NOMO-1 (cell line): ENCODE results near the gene STRN3.
A peak's percentile ranks its signal among the peaks of the same experiment; 100 is the strongest.
"Not testable (repeated sequence)": the region's sequence is repeated elsewhere in the genome, so short reads cannot be mapped to it uniquely, and the experiment has no call there.

Experiments used
- DNase-seq, 2 experiments: peaks; one replicate each; lab custom pipeline; 2025; ENCODE audit not compliant: unreplicated experiment in 2 of 2; lab: John Stamatoyannopoulos, UW

Gene STRN3

GRCh38 chr14:31004007-31004406 lies 22.2 kb downstream of the STRN3 start:
- DNase-seq = not testable (repeated sequence)

- no peak for DNase-seq
Observed at GRCh38 chr14:31003284-31003683, 22.9 kb downstream of the STRN3 start.

GRCh38 chr14:31001339-31001658 lies 24.9 kb downstream of the STRN3 start:
- DNase-seq = no peak

GRCh38 chr14:31000629-31001338 lies 25.4 kb downstream of the STRN3 start:
- no peak for DNase-seq

- DNase-seq = no peak
Observed at GRCh38 chr14:30999038-30999773, 27.0 kb downstream of the STRN3 start.

GRCh38 chr14:30998100-30998706 lies 28.0 kb downstream of the STRN3 start:
- DNase-seq = no peak

- DNase-seq = no peak
Observed at GRCh38 chr14:30996892-30997659, 29.1 kb downstream of the STRN3 start.

- no peak for DNase-seq
Observed at GRCh38 chr14:30995689-30996088, 30.5 kb downstream of the STRN3 start.

GRCh38 chr14:30994681-30995620 lies 31.2 kb downstream of the STRN3 start:
- DNase-seq = peak in 1 of 2 experiments; percentile 47

GRCh38 chr14:30993071-30993470 lies 33.1 kb downstream of the STRN3 start:
- no peak for DNase-seq

- no peak for DNase-seq
Observed at GRCh38 chr14:30991408-30991807, 34.8 kb downstream of the STRN3 start.

- DNase-seq = no peak
Observed at GRCh38 chr14:30990770-30991169, 35.4 kb downstream of the STRN3 start.

GRCh38 chr14:30988509-30988908 lies 37.7 kb downstream of the STRN3 start:
- no peak for DNase-seq

- no peak for DNase-seq
Observed at GRCh38 chr14:30985796-30986195, 40.4 kb downstream of the STRN3 start.

GRCh38 chr14:30983858-30984257 lies 42.3 kb downstream of the STRN3 start:
- no peak for DNase-seq

GRCh38 chr14:30982533-30982932 lies 43.6 kb downstream of the STRN3 start:
- DNase-seq = peak in 1 of 2 experiments; percentile 17

GRCh38 chr14:30980980-30981379 lies 45.2 kb downstream of the STRN3 start:
- no peak for DNase-seq

GRCh38 chr14:30980106-30980704 lies 46.0 kb downstream of the STRN3 start:
- DNase-seq = peak in 1 of 2 experiments; percentile 50

GRCh38 chr14:30977752-30978151 lies 48.4 kb downstream of the STRN3 start:
- no peak for DNase-seq

- DNase-seq = no peak
Observed at GRCh38 chr14:30974628-30975027, 51.6 kb downstream of the STRN3 start.
